ENCODE measurements around the gene ROBO2. TPM values are rescaled to one million over a fixed set of nuclear protein-coding genes. Genes with fewer than 3 reads are reported as not detected.

Gene ROBO2
- total RNA-seq, 1 donor from 2014 or later, result 2.9 TPM

DNA sequence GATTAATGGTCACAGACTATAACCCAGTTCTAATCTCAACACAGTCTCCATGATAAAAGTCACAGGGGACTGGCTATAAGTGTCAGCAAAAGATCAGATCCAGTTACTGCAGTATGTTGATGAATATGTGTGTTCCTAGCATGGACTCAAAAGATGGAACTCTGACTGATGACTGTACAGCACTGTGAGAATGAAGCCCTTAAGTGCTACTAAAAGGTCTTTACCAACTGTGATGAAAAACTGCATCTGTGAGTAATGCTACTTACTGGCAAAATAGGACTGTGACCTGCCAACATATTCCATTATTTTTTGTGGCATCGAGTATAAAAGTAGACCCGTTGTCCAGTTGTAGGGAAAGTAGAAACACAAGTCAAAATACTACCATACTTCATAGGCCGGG lies 284.2 kb downstream of the ROBO2 start:
- no peak for DNase-seq (ENCODE audit: low read depth, low spot score)

DNA sequence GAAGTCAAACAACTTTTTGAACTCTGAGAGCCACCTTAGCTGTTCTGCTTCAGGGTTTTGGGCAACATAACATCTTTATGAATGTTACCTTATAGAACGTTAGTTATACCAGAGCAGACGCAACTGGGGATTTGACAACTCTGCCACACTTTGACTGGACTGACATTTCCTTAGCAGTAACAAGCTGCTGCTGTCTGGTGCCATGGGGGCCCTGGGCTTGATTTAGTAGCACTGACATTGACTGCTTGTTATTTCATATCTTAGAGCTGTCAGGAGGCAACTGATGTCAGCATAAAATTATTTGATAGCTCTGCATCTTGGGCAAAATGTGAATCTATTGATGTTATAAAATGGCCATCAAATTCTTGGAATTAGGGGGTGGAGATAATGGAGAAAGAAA lies 285.4 kb downstream of the ROBO2 start:
- DNase-seq (ENCODE audit: low read depth, low spot score), result no peak

DNA sequence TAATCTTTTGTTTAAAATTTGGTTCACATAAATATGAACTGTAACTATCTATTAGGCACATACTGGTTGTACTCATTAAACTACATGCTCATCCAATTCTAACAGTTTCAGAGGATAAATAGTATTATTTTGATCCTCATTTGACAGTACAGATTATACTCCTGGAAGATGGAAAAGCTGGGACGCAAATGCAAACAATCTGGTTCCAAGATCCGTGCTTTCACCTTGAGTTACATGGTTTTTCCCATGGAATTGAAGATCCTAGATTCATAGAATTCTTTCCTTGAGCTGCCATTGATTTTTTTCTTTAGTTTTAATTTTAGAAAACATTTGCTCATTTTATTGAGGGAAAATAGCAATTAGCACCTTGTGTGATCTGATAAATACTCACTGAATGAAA lies 285.8 kb downstream of the ROBO2 start:
- DNase-seq (ENCODE audit: low read depth, low spot score), result no peak

DNA sequence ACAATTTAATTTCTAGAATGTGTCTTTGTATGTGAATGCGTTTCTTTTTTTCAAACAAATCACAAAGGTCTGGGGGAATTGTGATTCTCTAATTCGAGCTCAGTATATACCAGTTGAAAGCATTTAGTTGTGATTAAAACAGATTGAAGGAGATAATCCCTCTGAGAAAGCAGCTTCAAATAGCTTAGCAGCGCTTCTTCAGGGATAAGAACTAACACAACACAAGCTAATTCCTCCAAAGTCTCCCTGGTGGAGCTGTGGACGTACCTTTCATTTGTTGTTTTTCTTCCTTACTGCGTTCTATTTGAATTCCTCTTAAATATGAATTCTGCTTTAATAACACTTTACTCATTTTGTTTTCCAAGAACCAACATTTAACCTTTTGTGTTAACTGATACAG lies 286.7 kb downstream of the ROBO2 start:
- DNase-seq (ENCODE audit: low read depth, low spot score), result no peak

DNA sequence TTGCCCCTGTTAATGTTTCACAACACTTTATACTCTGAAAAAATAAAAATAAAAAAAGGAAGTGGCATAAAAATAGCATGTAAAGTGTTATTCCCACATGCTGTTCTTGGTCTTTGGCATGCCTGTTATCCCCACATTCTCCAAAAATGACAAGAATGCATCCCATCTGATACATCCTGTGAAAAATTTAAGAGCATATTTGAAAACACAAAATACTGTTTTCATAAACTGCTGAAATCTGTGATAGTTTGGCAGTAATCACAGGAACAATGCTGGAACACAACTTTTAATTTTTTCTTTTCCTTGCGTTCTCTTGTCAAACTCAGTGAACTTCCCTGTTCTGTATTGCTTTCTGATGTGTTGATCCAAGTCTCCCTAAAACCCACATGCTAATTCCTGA lies 288.8 kb downstream of the ROBO2 start:
- no peak for DNase-seq (ENCODE audit: low read depth, low spot score)

DNA sequence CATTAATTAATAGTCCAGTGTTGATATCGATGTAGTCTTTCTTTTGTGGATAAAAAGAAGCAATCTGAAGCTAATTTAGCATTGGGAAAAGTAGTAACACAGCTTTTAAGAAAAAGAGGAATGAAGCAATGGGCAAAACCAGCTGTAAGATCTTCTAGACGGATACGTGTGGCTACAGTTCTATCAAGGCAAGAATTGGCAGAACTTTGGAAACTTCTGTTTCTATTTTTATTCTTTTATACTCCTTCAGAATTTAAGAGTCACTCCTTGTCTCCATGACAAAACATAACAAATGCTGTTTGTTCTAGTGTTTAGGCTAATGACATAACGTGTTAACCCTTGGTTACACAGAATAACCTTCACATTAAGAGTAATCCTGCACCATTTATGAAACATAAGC lies 289.2 kb downstream of the ROBO2 start:
- DNase-seq (ENCODE audit: low read depth, low spot score), result no peak

DNA sequence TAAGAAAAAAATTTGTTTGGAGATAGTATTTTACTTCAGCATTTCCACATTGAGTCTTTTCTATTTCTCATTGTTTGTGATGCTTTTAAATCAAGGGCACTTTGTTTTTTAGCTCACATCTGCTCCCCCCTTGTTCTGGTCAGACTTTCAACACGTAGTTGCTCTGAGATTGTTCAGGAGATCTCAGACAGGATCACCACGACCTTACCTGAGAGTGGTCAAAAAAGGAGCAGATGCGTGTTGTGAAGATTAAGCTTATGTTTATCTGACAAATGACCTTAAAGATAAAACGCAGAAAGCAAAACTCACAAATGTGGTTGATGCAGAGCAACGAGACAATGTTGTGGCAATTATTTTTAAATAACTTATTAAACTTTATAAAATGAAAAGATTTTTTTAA lies 298.3 kb downstream of the ROBO2 start:
- DNase-seq (ENCODE audit: low read depth, low spot score), result no peak

DNA sequence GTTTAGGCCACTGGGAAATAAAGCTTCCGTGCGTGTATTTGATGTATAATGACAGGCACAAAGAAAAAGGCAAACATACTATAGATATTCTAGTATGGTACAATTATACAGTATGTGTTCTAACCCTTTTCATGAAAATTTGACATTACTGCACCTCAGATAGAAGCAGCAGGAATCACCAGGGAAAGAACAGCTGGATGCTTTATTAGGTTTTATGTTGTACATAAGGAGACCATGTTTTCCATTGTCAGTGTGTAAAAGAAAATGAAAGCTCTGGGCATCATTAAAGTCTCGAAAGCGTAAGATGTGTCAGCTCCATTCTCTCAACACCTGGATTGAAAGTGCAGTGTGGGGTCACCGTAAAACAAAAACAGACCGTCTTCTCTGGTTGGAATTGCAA lies 302.1 kb downstream of the ROBO2 start:
- no peak for DNase-seq (ENCODE audit: low read depth, low spot score)

DNA sequence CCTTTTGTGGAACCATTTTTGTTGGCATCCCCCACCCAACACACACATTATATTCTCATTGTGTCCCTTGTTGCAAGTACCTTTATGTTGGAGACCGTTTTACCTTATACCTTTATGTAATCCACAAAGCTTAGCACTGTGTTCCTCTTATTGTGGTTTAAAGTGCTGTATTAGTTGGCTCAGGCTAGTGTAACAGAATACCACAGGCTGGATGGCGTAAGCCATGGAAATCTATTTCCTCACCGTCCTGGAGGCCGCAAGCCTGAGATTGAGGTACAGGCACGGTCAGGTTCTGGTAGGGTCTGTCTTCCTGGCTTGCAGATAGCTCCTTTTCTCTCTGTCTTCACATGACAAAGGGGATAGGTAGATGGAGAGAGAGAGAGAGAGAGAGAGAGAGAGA lies 302.8 kb downstream of the ROBO2 start:
- DNase-seq (ENCODE audit: low read depth, low spot score), result no peak

DNA sequence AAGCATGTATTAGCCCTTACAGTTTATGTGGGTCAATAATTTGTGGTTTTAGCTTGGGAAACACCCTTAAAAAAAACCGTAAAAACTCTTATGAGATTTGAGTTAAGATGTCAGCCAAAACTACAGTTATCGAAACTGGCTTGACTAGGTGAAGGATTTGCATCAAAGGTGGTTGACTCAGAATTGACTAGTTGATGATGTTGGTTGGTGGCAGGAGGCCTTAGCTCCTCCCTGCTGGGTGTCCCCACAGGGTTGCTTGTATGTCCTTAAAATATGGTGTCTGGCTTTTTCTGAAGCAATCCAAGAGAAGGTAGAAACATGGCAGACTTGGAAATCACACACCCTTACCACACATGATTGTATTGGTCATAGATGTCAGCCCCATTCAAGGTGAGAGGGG lies 305.1 kb downstream of the ROBO2 start:
- DNase-seq (ENCODE audit: low read depth, low spot score), result no peak

DNA sequence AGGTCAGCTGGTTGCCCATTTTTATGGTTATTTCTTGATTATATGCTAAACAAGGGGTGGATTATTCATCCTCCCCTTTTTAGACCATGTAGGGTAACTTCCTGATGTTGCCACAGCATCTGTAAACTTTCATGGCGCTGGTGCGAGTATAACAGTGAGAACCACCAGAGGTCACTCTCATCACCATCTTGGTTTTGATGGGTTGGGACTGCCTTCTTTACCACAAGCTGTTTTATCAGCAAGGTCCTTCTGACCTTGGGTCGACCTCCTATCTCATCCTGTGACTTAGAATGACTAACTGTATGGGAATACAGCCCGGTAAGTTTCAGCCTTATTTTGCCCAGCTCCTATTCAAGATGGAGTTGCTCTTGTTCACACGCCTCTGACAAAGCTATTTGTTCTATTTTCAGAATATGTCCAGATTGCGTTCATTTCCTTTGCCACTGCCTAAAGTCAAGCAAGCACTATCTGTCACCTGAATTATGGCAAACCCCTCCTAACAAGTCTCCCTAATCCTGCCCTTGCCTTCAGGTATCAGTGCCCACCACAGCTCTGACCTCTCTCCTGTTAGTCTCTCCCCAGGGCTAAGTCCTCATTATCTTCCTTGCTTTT lies 308.5 kb downstream of the ROBO2 start:
- no peak for DNase-seq (ENCODE audit: low read depth, low spot score)

DNA sequence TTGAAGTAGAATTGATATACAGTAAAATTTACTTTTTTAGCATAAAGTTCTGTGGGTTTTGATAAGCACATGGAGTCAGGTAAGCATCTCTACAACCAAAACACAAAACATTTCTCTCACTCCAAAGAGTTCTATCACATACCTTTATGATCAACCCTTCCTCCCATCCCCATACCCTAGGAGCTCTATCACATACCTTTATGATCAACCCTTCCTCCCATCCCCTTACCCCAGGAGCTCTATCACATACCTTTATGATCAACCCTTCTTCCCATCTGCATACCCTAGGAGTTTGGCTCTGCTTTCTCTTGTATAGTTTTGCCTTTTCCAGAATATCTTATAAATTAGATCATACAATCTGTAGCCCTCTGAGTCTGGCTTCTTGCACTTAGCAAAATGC lies 315.1 kb downstream of the ROBO2 start:
- no peak for DNase-seq (ENCODE audit: low read depth, low spot score)

DNA sequence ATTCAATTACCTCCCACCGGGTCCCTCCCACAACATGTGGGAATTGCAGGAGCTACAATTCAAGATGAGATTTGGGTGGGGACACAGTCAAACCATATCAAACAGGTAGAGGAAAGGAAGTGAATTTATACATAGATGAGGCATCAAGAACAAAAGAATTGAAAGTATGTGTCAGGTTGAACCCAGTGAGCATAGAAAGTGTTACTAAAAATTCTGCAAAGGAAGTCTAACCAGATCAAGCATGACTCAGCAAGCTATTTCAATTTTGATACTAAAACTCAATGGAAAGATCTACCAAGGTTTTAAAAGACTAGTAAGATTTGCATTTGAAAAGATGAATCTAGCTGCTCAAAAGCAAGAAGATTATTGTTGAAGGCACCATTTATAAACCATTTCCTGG lies 323.0 kb downstream of the ROBO2 start:
- DNase-seq (ENCODE audit: low read depth, low spot score), result no peak

DNA sequence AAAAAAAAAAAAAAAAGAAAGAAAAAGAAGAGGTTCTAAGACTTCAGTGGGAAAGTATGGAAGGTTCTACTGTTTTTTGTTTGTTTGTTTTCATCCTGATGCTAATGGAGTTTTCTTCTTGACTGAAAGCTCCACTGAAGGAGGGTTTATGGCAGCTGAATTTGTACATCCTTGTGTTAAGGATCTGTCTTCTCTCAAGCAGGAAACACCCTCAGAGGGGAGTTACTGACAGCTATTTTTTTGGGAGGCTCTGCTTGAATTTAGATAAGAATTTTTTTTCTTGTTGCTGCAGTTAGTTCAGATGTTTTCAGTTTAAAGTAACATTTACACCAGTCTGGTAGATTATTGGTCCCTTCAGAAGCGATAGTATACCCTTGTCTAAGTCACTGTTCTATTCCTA lies 325.3 kb downstream of the ROBO2 start:
- no peak for DNase-seq (ENCODE audit: low read depth, low spot score)

DNA sequence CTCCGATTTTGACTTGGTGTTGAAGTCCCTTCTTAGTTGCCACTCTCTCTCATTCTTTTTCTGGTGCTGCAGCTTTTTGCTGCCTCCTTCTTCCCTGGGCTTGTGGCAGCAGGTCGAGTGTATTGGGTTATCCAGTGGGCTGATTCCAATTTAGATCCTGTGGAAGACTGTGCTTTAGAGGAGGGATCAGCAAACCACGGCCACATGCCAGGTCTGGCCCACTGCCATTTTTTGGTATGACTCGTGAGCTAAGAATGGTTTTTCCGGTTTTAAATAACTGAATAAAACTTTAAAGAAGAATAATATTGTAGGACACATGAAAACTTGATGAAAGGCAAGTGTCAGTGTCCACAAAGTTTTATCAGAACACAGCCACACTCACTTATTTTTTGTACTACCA lies 330.5 kb downstream of the ROBO2 start:
- DNase-seq (ENCODE audit: low read depth, low spot score), result no peak

DNA sequence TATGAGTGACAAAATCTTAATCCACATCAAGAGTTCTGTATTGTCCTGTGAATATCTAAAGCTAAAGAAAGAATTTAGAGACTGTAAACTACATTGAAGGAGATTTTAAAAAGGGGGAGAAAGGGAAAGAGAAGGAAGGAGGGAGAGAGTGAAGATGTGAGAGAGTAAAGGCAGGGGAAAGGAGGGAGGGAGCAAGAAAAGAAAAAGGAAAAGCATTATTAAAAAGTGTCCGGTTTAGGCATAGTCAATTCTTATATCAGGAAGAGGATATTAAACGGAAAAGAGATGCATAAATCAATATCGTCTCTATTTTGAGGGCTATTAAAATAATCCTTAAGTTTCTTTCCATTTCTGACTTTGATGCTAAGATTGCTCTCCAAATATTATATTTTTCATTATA lies 332.1 kb downstream of the ROBO2 start:
- no peak for DNase-seq (ENCODE audit: low read depth, low spot score)

DNA sequence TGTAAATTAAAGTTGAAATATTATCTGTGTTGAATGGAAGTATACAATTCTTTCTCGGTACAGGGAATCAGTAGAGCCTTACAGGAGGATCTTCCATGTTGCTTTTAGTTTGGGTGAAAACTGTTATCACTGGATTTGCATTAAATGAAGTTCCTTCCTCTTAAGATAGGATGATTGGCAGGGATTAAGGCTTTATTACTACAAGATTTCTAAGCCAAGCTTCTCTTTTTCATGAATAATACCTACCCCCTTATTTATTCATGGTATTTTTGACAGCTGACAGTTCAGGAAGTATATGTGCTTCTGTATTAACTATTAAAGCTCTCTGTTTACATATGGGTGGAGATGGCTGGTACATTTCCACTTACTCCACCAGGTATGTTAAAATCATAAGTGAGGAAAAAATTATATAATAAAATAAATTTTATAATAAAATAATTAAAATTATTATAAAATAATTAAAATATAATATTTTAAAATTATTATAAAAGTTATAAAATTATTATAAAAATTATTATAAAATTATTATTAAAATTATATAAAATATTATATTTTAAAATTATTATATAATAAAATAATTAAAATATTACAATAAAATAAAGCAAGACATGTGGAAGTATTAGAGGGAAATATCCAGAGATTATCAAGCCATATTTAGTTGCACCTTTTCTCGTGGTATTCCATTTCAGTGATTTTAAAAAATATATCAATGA lies 332.9 kb downstream of the ROBO2 start:
- DNase-seq (ENCODE audit: low read depth, low spot score), result no peak

DNA sequence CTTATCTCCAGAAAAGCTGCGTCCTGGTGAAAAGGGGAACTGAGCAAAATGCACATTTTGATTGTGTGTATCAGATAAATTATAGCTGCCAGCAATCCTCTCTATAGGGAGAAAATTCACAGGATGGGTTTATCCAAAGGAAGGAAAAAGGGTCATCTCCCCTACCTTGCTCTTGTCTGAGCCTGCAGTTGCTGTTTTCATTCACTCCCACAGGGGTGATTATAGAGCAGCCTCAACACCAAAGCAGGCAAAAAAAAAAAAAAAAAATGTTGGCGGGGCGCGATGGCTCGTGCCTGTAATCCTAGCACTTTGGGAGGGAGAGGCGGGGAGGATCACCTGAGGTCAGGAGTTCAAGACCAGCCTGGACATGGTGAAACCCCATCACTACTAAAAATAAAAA lies 333.7 kb downstream of the ROBO2 start:
- DNase-seq (ENCODE audit: low read depth, low spot score), result no peak

DNA sequence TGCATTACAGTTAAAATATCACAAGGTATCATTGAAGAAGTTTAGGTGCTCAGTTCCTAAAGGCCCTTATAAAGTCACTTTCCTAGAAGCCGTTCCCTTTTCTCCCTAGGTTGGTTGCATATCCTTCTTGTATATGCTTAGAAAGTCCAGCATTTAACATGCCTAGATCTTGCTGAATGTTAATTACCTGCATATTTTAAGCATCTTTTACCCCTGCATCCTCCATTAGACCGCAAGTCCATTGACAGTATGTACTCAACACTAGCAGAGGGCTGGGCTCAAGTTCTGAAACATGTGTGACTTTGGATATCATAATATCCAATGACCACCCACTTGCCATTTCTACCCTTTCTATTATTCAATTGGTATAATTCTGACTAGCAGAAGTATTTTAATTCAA lies 336.6 kb downstream of the ROBO2 start:
- no peak for DNase-seq (ENCODE audit: low read depth, low spot score)

DNA sequence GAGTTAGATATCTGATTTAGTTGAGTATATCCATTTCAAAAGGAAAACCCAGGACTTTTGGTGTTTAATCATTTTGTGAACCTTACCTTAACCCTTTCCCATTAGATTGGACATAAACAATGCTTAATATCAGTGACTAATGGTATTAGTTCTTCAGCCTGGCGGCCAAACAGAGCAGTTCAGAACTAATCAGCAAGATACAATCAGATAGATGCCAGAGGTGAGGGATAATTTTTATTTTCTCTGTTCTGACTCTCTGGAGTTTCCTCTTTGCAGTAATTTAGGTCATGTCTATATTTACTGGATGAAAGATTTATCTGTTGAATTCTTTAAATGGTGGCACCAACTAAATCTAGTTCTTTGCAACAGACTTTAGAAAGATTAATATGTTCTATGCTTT lies 337.8 kb downstream of the ROBO2 start:
- no peak for DNase-seq (ENCODE audit: low read depth, low spot score)

DNA sequence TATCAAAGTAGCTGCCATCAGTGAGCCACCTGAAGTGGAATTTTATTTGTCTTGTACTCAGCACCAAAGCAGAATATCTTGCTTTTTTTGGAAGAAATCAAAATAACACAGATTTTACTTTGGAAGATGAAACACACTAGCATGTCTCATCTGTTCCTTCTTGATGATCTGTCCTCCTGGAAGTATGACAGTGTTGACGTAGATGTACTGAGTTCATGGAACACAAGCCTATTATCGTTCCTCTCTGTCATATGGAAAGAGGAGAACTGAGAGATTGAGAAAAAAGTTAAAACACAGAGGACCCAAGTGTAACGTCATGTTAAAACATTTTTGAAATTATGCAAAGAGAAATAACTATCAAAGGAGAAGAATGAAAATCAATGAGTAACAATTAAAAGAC lies 340.2 kb downstream of the ROBO2 start:
- no peak for DNase-seq (ENCODE audit: low read depth, low spot score)

DNA sequence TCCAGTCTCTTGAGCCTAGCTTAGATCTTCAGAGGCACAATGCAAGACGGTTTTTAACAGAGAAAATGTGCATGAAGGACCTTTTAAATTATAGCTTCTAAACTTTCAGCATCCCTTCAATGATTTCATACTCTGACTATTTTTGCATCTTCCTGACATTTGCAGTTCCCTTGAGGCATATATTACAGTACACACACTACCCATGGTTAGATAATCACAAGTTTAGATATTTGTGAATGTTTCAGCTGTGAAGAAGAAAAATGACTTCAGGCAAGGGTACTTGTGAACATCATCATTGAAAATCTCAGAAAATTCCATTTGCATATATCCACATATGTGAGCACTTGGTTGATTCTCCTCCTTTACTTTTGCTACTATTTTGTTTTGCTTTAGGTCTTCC lies 341.5 kb downstream of the ROBO2 start:
- DNase-seq (ENCODE audit: low read depth, low spot score), result no peak

DNA sequence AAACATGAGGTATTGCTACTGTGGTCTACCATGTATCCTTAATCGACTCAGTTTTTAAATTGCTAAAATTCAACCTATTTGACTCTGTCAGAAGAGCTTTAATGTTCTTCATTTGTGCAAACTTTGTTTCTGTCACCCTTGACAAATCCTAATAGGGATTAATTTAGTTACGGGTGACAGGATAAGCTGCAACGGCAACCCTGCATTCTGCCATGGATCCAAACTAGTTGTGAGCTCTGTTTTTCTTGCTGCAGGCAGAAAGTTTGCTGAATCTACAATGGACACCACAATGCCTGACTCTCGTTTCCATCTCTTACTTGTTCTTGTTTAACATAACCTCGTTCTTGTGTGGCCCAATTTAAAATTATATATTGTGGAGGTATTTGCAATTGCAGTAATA lies 352.3 kb downstream of the ROBO2 start:
- DNase-seq (ENCODE audit: low read depth, low spot score), result no peak

DNA sequence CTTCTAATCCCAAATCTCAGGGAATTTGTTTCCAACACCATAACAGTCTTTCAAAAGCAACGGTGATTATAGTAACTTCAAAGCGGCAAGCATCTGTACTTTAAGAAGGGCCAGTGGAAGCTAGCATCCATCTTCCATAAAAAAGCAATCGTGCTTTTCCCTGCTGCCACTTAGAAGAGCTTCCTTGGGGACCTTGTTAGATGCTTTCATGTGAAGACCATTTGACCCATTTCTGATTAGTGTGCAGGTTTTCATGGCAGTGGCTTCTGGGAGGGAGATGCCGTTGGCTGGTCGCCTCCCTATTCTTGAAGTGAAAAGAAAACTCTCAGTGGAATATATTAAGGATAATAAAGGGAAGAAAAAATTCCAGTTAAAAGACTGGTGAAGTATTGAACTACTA lies 354.1 kb downstream of the ROBO2 start:
- no peak for DNase-seq (ENCODE audit: low read depth, low spot score)

Measured in pulmonary artery endothelial cell (primary cell).